Activated naive CD8-positive, alpha-beta T cell treated with anti-CD3 and anti-CD28 coated beads for 36 hours (primary cell): Measurements from ENCODE around the gene ST8SIA2. TPM values are rescaled to one million over a fixed set of nuclear protein-coding genes. Genes with fewer than 3 reads are reported as not detected.

ENCODE experiments used
- DNase-seq: peaks from one replicate; pipeline ENCODE4 v3.0.0; 2021
- H3K27ac Mint-ChIP-seq: one replicate; pipeline ENCODE4 v1.8.0; 2022; ENCODE audit warnings: mild to moderate bottlenecking, moderate library complexity, mixed read lengths
- H3K27me3 Mint-ChIP-seq: one replicate; pipeline ENCODE4 v1.8.0; 2022; ENCODE audit warnings: mild to moderate bottlenecking, mixed read lengths
- H3K36me3 Mint-ChIP-seq: one replicate; pipeline ENCODE4 v1.8.0; 2021; ENCODE audit warnings: mild to moderate bottlenecking, mixed read lengths
- H3K4me1 Mint-ChIP-seq: one replicate; pipeline ENCODE4 v1.8.0; 2021; ENCODE audit warnings: mixed read lengths
- H3K4me3 Mint-ChIP-seq: one replicate; pipeline ENCODE4 v1.8.0; 2022; ENCODE audit warnings: mild to moderate bottlenecking, moderate library complexity, mixed read lengths
- H3K9me3 Mint-ChIP-seq: one replicate; pipeline ENCODE4 v1.8.0; 2022; ENCODE audit warnings: mixed read lengths
- total RNA-seq, 2 experiments: library from RNA; stranded (reverse); gene quantifications; one replicate each; pipeline ENCODE4 v1.2.3, GENCODE V29; 2021

Gene ST8SIA2
- total RNA-seq, 2 experiments from 2014 or later, result not detected

- Mint-ChIP-seq H3K9me3 (no peaks in the 10 kb centered on the region), H3K4me1 (no peaks in the 10 kb centered on the region), H3K27ac (no peak overlapping the region), H3K36me3 (no peaks in the 10 kb centered on the region), H3K27me3 (peaks cover 15% of the 10 kb centered on the region), H3K4me3 (no peak overlapping the region)
- DNase-seq, result no peak
Measured at GRCh38 chr15:92410537-92410936, 16.9 kb downstream of the ST8SIA2 start.

DNA sequence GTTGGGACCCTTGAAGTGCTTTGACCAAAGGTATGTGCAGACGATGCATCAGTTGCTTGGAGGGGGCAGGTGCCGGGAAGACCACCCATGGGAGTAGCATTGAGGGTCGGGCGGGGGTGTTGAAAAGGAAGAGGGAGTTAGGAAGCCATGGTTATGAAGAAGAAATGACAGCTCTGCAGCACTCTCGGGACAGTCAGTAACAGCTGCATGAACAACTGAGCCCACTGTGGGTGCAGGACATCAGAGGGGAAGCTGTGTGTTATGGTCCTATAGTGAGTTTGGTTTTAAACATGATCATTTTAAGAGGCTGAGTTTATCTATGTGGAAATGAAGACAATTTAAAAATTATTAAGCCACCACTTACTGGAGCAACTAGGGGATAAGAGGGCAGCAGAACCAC, 17.6 kb downstream of the ST8SIA2 start:
- Mint-ChIP-seq H3K4me1 (no peaks in the 10 kb centered on the region), H3K27me3 (peaks cover 20% of the 10 kb centered on the region), H3K4me3 (no peak overlapping the region), H3K9me3 (no peaks in the 10 kb centered on the region), H3K27ac (no peak overlapping the region), H3K36me3 (no peaks in the 10 kb centered on the region)
- no peak for DNase-seq

- Mint-ChIP-seq H3K4me1 (no peaks in the 10 kb centered on the region), H3K9me3 (no peaks in the 10 kb centered on the region), H3K27me3 (peaks cover 24% of the 10 kb centered on the region), H3K27ac (no peak overlapping the region), H3K36me3 (no peaks in the 10 kb centered on the region), H3K4me3 (no peak overlapping the region)
- no peak for DNase-seq
Measured at GRCh38 chr15:92413510-92413909, 19.8 kb downstream of the ST8SIA2 start.

DNA sequence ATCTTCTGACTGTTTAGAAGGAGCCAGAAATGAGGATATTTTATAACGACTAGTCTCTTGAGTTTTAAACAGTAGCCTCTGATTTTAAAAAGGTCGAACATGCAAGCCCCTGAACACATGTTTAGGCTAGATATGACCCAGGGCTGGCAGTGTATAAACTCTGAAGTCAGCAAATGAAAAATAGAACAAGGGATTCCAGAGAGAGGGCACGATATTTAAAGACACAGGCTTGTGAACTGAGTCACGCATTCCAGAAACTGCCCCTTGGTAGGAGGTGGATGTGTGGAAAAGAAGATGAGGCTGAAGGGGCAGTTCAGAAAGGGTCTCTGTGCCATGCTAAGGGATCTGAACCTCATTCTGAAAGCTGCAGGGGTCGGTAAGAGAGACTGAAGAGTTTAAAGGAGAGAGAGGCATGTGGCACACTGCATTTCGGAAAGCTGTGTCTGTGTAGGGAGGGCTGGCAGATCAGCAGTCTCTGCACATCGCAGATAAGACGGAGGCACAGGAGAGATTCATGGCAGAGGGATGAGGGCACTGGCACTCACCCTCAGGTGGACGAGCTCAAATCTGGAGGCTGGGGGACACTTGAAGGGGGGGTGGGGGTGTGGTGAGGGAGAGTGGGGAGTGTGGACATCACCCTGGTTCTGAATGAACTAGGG, 22.1 kb downstream of the ST8SIA2 start:
- no peaks in the 10 kb centered on the region for H3K4me1 Mint-ChIP-seq
- no peak for DNase-seq
- H3K36me3 Mint-ChIP-seq, result no peaks in the 10 kb centered on the region
- H3K4me3 Mint-ChIP-seq, result no peak overlapping the region
- H3K27me3 Mint-ChIP-seq, result peaks cover 21% of the 10 kb centered on the region
- H3K9me3 Mint-ChIP-seq, result no peaks in the 10 kb centered on the region
- H3K27ac Mint-ChIP-seq, result no peak overlapping the region

GRCh38 chr15:92416557-92416956, 22.9 kb downstream of the ST8SIA2 start:
- Mint-ChIP-seq H3K36me3 (no peaks in the 10 kb centered on the region), H3K4me1 (no peaks in the 10 kb centered on the region), H3K9me3 (no peaks in the 10 kb centered on the region), H3K27ac (no peak overlapping the region), H3K4me3 (no peak overlapping the region), H3K27me3 (peaks cover 19% of the 10 kb centered on the region)
- DNase-seq, result no peak

GRCh38 chr15:92417716-92418115, 24.0 kb downstream of the ST8SIA2 start:
- no peak for DNase-seq
- Mint-ChIP-seq H3K27me3 (peaks cover 15% of the 10 kb centered on the region), H3K36me3 (no peaks in the 10 kb centered on the region), H3K4me1 (no peaks in the 10 kb centered on the region), H3K4me3 (no peak overlapping the region), H3K27ac (no peak overlapping the region), H3K9me3 (no peaks in the 10 kb centered on the region)

DNA sequence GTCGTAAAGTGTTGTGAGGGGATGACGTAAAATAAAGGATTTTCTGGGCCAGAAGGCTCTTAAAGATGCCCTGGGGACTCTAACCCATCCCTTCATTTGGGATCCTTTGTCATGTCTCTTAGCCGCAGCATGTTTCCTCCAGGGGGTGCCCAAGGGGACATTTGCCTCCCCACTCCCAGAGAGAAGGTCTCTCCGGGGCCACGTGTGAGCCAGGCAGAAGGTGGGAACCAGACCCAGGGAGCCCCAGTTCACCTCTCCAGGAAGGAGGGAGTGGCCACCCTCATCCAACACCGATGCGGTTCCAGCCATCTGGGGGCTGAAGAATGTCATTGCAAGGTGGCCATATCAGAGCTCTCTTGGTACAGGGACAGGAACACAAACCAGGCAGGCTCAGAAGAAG, 25.2 kb downstream of the ST8SIA2 start:
- Mint-ChIP-seq H3K4me1 (no peaks in the 10 kb centered on the region), H3K36me3 (no peaks in the 10 kb centered on the region), H3K27ac (no peak overlapping the region)

GRCh38 chr15:92421976-92422375, 28.3 kb downstream of the ST8SIA2 start:
- peaks cover 21% of the 10 kb centered on the region for H3K27me3 Mint-ChIP-seq
- no peak overlapping the region for H3K27ac Mint-ChIP-seq
- no peaks in the 10 kb centered on the region for H3K9me3 Mint-ChIP-seq
- H3K4me1 Mint-ChIP-seq, result no peaks in the 10 kb centered on the region
- H3K4me3 Mint-ChIP-seq, result no peak overlapping the region
- H3K36me3 Mint-ChIP-seq, result no peaks in the 10 kb centered on the region
- no peak for DNase-seq

More for the DNA sequence above, 25.2 kb downstream of the ST8SIA2 start:
- DNase-seq, result no peak
- no peaks in the 10 kb centered on the region for H3K9me3 Mint-ChIP-seq
- no peak overlapping the region for H3K4me3 Mint-ChIP-seq
- peaks cover 15% of the 10 kb centered on the region for H3K27me3 Mint-ChIP-seq

DNA sequence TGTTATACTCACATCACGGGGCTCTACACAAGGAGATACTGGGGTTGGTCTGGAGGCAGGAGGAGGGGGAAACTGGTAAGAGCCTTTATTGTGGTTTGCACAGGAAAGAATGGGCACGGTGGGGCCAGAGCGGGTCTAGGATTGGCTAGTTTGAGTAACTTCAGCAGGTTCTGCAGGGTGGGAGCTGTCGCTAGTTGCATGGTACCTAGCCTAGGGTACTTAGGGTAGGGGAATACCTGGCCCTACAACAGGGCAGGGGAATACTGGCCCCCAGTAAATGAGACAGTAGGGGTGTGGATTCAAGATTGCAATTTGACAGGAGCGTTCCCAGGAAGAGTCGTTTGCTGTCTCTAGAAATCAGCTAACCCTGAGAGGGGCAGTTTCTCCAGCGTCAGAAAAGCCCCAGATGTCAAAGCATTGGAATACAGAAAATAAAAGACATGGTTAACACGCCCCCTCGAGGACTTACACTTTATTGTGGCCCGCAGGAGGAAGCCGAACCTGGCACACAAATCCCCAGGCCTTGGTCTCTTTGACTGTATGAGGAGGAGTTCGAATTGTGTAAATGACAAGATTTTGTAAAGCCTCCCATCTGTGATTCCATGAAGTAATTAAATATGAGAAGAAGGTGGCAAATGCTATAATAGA, 32.0 kb downstream of the ST8SIA2 start:
- H3K9me3 Mint-ChIP-seq, result no peaks in the 10 kb centered on the region
- H3K27me3 Mint-ChIP-seq, result peaks cover 21% of the 10 kb centered on the region
- no peak overlapping the region for H3K27ac Mint-ChIP-seq
- H3K36me3 Mint-ChIP-seq, result no peaks in the 10 kb centered on the region
- H3K4me1 Mint-ChIP-seq, result no peaks in the 10 kb centered on the region
- DNase-seq, result no peak
- H3K4me3 Mint-ChIP-seq, result no peak overlapping the region

- no peaks in the 10 kb centered on the region for H3K4me1 Mint-ChIP-seq
- no peak overlapping the region for H3K4me3 Mint-ChIP-seq
- no peak for DNase-seq
- H3K27ac Mint-ChIP-seq, result no peak overlapping the region
- no peaks in the 10 kb centered on the region for H3K36me3 Mint-ChIP-seq
- peaks cover 21% of the 10 kb centered on the region for H3K27me3 Mint-ChIP-seq
- no peaks in the 10 kb centered on the region for H3K9me3 Mint-ChIP-seq
Measured at GRCh38 chr15:92429378-92430068, 35.8 kb downstream of the ST8SIA2 start.

DNA sequence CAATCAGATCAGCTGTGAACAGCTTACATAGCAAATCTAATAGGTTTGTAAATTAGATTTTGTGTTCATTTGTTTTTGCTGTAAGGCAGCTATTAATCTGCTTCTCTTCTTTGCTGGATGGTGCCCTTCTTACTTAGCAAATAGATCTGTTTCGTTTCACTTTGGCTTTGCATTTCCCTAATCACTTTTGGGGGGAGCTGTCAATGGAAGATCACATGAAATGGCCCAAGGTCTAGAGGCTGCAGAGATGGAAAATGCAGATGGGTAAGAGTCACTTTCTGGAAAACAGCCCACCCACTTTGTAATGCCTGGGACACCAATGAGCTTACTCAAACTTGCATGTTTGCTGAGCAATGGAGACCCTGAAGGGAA, 36.4 kb downstream of the ST8SIA2 start:
- H3K36me3 Mint-ChIP-seq, result no peaks in the 10 kb centered on the region
- H3K27me3 Mint-ChIP-seq, result peaks cover 16% of the 10 kb centered on the region
- H3K4me1 Mint-ChIP-seq, result no peaks in the 10 kb centered on the region
- DNase-seq, result no peak
- H3K4me3 Mint-ChIP-seq, result no peak overlapping the region
- H3K27ac Mint-ChIP-seq, result no peak overlapping the region
- no peaks in the 10 kb centered on the region for H3K9me3 Mint-ChIP-seq

DNA sequence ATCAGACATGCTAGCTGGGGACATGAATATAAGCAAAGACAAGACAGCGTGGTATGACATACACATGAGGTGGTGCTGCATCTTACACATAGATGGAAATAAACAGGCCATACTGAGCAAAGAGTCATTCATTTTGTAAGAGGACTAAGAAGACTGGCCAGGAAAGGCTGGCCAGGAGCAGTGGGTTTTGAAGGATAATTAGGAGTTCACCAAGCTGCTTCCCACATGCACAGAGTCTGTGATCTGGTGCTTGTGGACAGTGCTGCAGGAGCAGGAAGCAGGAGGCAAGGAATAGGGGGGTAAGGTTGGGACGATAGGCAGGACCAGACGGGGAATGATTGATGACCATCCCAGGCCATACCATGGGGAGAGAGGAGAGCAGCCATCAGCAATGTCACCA, 41.5 kb downstream of the ST8SIA2 start:
- Mint-ChIP-seq H3K36me3 (no peaks in the 10 kb centered on the region), H3K9me3 (no peaks in the 10 kb centered on the region), H3K27me3 (no peaks in the 10 kb centered on the region), H3K4me1 (no peaks in the 10 kb centered on the region), H3K27ac (no peak overlapping the region), H3K4me3 (no peak overlapping the region)
- no peak for DNase-seq

- H3K4me1 Mint-ChIP-seq, result no peaks in the 10 kb centered on the region
- H3K9me3 Mint-ChIP-seq, result no peaks in the 10 kb centered on the region
- no peak overlapping the region for H3K27ac Mint-ChIP-seq
- DNase-seq, result no peak
- no peaks in the 10 kb centered on the region for H3K36me3 Mint-ChIP-seq
- no peaks in the 10 kb centered on the region for H3K27me3 Mint-ChIP-seq
- H3K4me3 Mint-ChIP-seq, result no peak overlapping the region
Measured at GRCh38 chr15:92438471-92438870, 44.8 kb downstream of the ST8SIA2 start.

- no peaks in the 10 kb centered on the region for H3K27me3 Mint-ChIP-seq
- no peak for DNase-seq
- no peak overlapping the region for H3K4me3 Mint-ChIP-seq
- no peak overlapping the region for H3K27ac Mint-ChIP-seq
- no peaks in the 10 kb centered on the region for H3K4me1 Mint-ChIP-seq
- H3K36me3 Mint-ChIP-seq, result no peaks in the 10 kb centered on the region
- no peaks in the 10 kb centered on the region for H3K9me3 Mint-ChIP-seq
Measured at GRCh38 chr15:92443381-92443780, 49.7 kb downstream of the ST8SIA2 start.

DNA sequence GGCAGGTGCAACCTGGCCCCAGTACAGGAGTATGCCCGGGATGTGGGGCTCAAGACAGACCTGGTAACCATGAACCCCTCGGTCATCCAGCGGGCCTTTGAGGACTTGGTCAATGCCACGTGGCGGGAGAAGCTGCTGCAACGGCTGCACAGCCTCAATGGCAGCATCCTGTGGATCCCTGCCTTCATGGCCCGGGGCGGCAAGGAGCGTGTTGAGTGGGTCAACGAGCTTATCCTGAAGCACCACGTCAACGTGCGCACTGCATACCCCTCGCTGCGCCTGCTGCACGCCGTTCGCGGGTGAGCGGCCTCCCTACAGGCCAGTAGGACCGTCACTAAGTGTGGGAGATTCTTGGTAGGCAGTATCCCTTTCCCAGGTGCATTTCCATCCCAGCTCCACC, 51.0 kb downstream of the ST8SIA2 start:
- H3K9me3 Mint-ChIP-seq, result no peaks in the 10 kb centered on the region
- no peaks in the 10 kb centered on the region for H3K27me3 Mint-ChIP-seq
- DNase-seq, result no peak
- H3K27ac Mint-ChIP-seq, result no peak overlapping the region
- H3K4me3 Mint-ChIP-seq, result no peak overlapping the region
- no peaks in the 10 kb centered on the region for H3K4me1 Mint-ChIP-seq
- no peaks in the 10 kb centered on the region for H3K36me3 Mint-ChIP-seq

- Mint-ChIP-seq H3K9me3 (no peaks in the 10 kb centered on the region), H3K27ac (no peak overlapping the region)
Measured at GRCh38 chr15:92448370-92448769, 54.7 kb downstream of the ST8SIA2 start.

More at GRCh38 chr15:92448370-92448769, 54.7 kb downstream of the ST8SIA2 start:
- H3K36me3 Mint-ChIP-seq, result no peaks in the 10 kb centered on the region
- H3K4me1 Mint-ChIP-seq, result no peaks in the 10 kb centered on the region
- H3K27me3 Mint-ChIP-seq, result peaks cover 4% of the 10 kb centered on the region
- no peak overlapping the region for H3K4me3 Mint-ChIP-seq
- no peak for DNase-seq
